HG03571 (cell line): ENCODE measurements around the gene TNS3.
"Not testable (repeated sequence)": the region's sequence is repeated elsewhere in the genome, so short reads cannot be mapped to it uniquely, and the experiment has no call there.

Experiments
- ATAC-seq: cut with Tn5 transposase; IDR thresholded peaks from one replicate; pipeline ENCODE4 v1.9.1; 2021; ENCODE audit not compliant: unreplicated experiment

The TNS3 gene

DNA sequence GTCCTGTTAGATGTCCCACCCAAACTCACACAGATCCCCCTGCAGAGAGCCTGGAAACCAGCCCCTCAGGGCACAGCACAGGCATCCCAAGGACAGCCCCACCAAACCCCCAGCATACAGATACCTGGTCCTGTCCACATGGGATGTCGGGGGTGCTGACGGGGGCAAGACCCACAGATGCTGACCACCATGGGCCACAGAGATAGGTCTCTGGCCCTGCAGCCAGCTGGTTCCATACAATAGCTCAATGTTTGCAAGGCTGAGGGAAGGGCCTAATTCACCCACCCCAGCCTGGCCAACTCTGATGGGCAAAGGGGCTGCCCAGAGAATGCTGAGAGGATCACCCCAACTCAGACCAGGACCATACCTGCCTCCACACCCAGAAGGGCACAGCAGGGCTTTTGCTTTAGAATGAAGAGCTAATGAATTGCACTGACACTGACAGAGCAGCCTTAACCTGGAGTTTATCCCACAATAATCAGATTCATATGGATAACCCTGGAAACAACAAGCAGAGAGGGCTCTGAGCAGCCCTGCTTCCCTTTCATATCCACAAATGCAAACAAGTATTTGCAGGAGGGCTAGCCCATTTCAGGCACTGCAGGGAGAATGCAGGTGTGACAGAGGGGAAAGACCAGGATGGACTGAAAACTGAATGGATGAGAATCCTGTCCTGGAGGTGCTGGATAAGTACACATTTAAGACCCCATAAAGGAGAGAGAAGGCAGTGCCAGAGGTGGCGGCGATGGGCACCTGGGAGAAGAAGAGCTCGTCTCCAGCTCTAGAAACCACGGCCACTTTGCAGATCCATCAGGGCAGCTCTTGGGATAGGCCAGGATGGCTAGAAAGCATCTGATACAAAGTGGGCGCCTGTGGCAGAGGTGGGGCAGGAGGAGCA lies 126.7 kb downstream of the TNS3 start:
- no peak for ATAC-seq

GRCh38 chr7:47454069-47454973 lies 127.6 kb downstream of the TNS3 start:
- ATAC-seq = no peak

DNA sequence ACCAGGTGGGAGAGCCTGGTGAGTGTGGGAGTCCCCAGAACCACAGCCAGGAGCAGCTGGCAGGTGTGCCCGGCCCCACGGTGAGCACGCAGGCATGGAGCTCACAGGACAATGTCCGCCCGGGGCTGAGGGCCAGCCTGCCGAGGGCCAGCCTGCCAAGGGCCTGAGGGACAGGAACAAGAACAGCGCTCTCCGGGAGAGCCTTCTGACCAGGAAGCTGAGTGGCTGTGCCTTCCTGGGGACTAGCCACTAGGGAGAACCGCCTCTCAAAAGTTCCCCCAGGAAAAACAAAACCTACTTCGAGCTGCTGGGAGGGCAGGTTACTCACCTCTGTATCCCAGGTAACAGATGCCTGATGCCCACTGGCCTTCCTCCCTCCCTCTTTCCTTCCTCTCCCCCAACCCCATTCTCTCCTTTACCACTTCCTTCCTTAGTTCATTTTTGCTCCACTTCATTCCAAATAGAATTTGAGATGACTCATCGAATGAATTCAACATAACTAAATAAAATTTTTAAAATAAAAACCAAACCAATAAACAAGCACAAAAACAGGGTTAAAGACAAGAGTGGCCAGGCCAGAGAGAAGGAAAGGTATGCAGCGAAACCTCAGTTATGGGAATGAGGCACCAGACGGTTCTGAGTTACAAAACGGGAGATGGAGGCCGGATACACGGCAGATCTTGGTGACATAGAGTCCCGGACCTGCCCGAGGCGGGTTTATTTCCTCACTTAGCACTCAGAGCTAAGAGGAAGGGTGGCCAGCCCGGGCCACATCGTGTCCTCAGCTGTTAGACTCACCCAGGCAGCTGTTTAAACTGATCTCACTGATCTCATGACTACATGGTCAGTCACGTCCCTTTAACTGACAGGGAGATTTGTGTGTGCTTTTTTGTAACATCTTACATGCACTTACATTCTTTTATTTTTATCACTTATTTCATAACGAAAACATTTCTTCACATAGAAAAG lies 128.5 kb downstream of the TNS3 start:
- ATAC-seq = no peak

GRCh38 chr7:47452715-47453092 lies 129.2 kb downstream of the TNS3 start:
- no peak for ATAC-seq

DNA sequence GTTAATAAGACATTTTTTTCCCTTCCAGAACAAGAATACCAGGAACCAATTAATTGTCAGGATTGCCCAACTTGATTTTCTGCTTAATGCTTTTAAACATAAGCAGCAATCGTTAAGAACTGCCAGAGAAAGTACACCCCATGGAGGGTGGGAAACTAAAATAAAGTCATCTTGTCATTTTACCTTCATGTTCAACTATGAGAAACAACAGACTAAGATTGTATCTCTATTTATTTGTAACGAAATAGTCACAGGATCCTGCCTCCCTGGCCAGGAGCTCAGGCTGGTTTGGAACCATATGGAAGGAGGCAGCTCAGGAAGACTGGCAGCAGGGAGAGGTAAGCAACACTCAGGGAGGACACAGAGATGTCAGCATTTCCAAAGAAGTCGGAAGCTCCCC lies 129.6 kb downstream of the TNS3 start:
- no peak for ATAC-seq

DNA sequence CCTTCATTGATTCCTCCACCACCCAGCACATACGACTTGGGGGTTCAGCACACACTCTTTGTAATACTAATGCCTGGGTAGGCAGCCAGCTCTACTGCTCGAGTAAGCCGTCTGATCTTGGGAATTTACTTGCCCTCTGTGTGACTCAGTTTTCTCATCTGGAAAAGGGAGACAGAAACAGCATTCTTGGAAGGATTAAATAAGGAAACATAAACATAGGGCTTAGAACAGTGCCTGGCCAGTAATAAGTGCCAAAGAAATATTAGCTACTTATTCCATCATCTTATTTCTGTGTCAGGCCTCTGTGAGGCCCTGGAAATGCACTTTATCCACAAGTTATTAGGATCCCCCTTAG lies 130.1 kb downstream of the TNS3 start:
- ATAC-seq = no peak

DNA sequence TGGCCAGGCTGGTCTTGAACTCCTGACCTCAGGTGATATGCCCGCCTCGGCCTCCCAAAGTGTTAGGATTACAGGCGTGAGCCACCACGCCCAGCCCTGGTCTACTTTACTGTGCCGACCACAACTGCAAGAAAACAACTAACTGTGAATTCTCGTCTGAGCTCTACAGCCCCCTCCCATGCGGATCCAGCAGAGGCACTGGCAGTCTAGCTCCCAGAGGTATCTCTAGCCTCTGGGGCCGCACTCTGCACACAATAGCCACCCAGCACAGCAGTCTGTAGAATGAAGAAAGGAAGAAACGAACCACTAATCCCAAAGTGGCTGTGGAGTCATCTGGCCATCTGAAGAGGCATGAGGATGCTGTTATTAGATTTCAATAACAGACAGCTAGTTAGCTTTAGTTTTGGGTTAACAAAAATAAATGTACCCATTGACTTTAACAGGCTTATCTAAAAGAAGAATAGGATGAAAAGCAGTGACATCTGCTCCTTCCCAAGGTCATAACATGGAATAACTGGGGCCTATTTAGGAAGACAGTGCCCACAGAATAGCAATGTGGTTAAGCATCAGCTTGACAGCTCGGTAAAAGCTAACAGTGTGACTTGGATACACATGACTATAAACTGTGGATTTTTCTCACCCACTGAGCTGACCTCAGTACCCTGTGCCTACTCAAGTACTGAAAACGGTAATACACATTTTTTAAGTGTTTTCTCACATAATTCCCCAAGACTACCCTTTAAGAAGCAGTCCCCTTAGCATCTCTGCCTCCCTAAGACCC lies 131.9 kb downstream of the TNS3 start:
- no peak for ATAC-seq

GRCh38 chr7:47448971-47449370 lies 132.9 kb downstream of the TNS3 start:
- ATAC-seq = no peak

GRCh38 chr7:47447621-47448349 lies 134.1 kb downstream of the TNS3 start:
- no peak for ATAC-seq

DNA sequence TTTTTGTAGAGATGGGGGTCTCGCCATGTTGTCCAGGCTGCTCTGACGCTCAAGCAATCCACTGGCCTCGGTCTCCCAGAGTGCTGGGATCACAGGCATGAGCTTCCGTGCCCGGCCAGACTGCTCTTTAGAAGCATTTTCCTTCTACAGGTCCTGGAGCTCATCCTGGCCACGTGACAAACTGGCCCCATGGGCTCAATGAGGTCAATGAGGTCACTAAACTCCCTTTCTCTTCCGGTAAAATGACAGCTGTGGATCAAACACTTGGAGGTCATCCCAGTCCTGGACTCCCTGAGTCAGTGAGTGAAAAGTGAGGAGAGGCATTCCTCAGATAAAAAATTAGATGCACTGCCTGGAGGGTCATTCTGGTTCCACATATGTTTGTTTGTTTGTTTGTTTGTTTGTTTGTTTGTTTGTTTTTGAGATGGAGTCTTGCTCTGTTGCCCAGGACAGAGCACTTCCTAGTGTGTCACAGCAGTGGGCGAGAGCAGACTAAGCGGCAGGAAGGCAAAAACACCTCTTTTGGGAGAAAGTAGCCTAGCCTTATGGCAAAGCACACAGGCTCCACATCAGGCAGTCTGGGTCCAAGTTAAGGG lies 134.9 kb downstream of the TNS3 start:
- no peak for ATAC-seq

DNA sequence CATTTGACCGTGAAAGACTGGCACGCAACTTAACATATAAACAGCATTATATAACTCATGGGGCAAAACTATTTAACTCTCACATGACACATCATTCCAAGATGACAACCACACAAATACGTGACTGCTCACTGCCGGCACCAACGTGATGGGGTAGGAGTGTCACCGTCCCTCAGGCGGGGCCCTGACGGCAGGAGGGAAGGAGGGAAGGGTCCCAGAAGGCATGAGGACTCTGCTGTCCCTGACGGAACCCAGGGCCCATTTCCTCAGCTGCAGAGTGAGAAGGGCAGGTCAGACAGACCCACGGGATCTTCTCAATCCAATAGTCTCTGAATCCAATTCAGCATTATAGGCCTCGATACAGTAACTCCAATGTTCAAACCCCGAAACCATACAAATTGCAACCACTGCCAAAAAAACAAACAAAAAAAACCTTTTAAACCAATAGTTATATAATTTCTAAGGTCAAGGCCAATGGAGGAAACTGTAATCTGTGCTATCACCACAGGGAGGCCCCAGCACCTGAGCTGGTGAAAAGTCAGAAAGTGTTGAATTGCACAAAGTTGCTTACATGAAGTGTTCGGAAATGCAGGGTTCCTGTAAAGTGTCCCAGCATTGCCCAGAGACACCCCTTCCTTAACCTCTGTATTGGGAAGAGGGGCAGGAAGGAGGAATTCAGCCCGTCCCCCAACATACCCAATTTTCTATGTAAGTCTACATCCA lies 137.4 kb downstream of the TNS3 start:
- no peak for ATAC-seq

- no peak for ATAC-seq
These were observed 138.9 kb downstream of the TNS3 start for GRCh38 chr7:47443049-47443448.

DNA sequence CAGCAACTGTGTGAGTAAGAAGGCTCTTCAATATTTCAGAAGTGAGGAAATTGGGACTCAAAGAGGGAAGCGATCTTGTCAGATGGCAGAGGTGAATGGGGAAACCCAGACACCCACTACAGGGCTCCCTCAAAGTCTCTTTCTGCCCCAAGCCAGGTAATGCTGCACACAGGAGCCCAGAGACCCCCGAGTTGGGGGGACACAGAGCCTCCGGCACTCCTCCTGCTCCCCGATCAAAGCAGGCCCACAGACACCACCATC lies 139.4 kb downstream of the TNS3 start:
- ATAC-seq = no peak

GRCh38 chr7:47441796-47442604 lies 139.9 kb downstream of the TNS3 start:
- ATAC-seq = no peak

DNA sequence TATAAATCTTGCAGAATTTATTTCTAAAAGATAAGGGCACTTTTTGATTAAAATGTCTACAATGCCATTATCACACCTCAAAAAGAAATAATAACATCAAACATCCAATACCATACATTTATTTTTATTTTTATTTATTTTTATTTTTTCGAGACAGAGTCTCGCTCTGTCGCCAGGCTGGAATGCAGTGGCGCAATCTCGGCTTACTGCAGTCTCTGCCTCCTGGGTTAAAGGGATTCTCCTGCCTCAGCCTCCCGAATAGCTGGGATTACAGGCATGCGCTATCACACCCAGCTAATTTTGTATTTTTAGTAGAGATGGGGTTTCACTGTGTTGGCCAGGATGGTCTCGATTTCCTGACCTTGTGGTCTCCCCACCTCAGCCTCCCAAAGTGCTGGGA lies 140.9 kb downstream of the TNS3 start:
- ATAC-seq = not testable (repeated sequence)

GRCh38 chr7:47440320-47440719 lies 141.6 kb downstream of the TNS3 start:
- ATAC-seq = no peak

- ATAC-seq = no peak
These were observed 142.7 kb downstream of the TNS3 start for GRCh38 chr7:47439181-47439667.
